Natural killer cell (primary cell): ENCODE data around the gene RFX5. TPM values are rescaled to one million over a fixed set of nuclear protein-coding genes. Genes with fewer than 3 reads are reported as not detected.

Experiments
- ATAC-seq, 3 donors: fragments of 150-1000 bp in 2 of 3; fragments of 200-7000 bp in 1 of 3; cut with Tn5 transposase; 1 replicate in 1 of 3; 2 replicates in 2 of 3; pipeline ENCODE4 v1.10.0; 2021; ENCODE audit warnings: mild to moderate bottlenecking in 2 of 3, moderate library complexity in 2 of 3
- DNase-seq, 2 donors: peaks; one replicate each; pipeline versions ENCODE4 v3.0.0 to v3.0.0-alpha.2; 2013 to 2021; ENCODE audit warnings: mixed read lengths in 1 of 2
- H3K27ac ChIP-seq: one replicate; pipeline ENCODE4 v1.5.1; 2013; ENCODE audit warnings: mild to moderate bottlenecking, low read length
- H3K27me3 ChIP-seq: one replicate; pipeline ENCODE4 v1.6.1; 2013; ENCODE audit warnings: low read length; ENCODE audit not compliant: control insufficient read depth, insufficient read depth
- H3K36me3 ChIP-seq: one replicate; pipeline ENCODE4 v1.6.1; 2013; ENCODE audit warnings: low read length; ENCODE audit not compliant: control insufficient read depth, insufficient read depth
- H3K4me1 ChIP-seq: one replicate; pipeline ENCODE4 v1.6.1; 2013; ENCODE audit warnings: low read length; ENCODE audit not compliant: control insufficient read depth, insufficient read depth
- H3K4me3 ChIP-seq: one replicate; pipeline ENCODE4 v1.5.1; 2013; ENCODE audit warnings: low read length
- H3K9me3 ChIP-seq: one replicate; pipeline ENCODE4 v1.6.1; 2013; ENCODE audit warnings: low read length; ENCODE audit not compliant: control insufficient read depth, insufficient read depth
- H3K27ac Mint-ChIP-seq, 2 donors: one replicate each; pipeline ENCODE4 v1.8.0; 2022; ENCODE audit warnings: mild to moderate bottlenecking in 2 of 2, mixed read lengths in 2 of 2, moderate library complexity in 1 of 2
- H3K27me3 Mint-ChIP-seq, 2 donors: one replicate each; pipeline ENCODE4 v1.8.0; 2022; ENCODE audit warnings: low read depth in 2 of 2, mixed read lengths in 2 of 2
- H3K36me3 Mint-ChIP-seq: one replicate; pipeline ENCODE4 v1.8.0; 2022; ENCODE audit warnings: mixed read lengths
- H3K4me1 Mint-ChIP-seq, 2 donors: one replicate each; pipeline ENCODE4 v1.8.0; 2022; ENCODE audit warnings: mixed read lengths in 2 of 2
- H3K4me3 Mint-ChIP-seq: one replicate; pipeline ENCODE4 v1.8.0; 2022; ENCODE audit warnings: mild to moderate bottlenecking, moderate library complexity, mixed read lengths
- H3K9me3 Mint-ChIP-seq, 2 donors: one replicate each; pipeline ENCODE4 v1.8.0; 2022; ENCODE audit warnings: mixed read lengths in 2 of 2
- CTCF ChIP-seq: fragments of 200-600 bp; IDR thresholded peaks from one replicate; pipeline ENCODE4 v1.8.0; 2022; ENCODE audit warnings: antibody characterized with exemption
- WGBS: methylation state at CpG from one replicate; pipeline ENCODE4 v1.1.7; 2013; ENCODE audit warnings: missing lambda C conversion rate; ENCODE audit not compliant: insufficient coverage; 5-methylcytosine and 5-hydroxymethylcytosine counted together
- intact Hi-C: fragments of 100-400 bp; cut with micrococcal nuclease; formaldehyde crosslinking; loops from one replicate; pipeline ENCODE4 v1.14.2; 2022
- total RNA-seq, 4 donors: library from RNA; stranded (reverse); fragments of 120-200 nt in 1 of 4; gene quantifications; one replicate each; pipeline versions ENCODE4 v1.2.3 to v1.2.4, GENCODE V29; 2013 to 2022

The RFX5 gene
- total RNA-seq, 3 donors from 2014 or later (not counting 1 experiment from before 2014, with no cell fraction given) = 72.6 to 111 (median 110) TPM

- H3K27ac ChIP-seq = no peak within 1 kb of the TSS
- no peaks in the 10 kb centered on the region for H3K27me3 ChIP-seq
- peaks cover 9% of the 10 kb centered on the region for H3K4me1 ChIP-seq
- TF ChIP-seq CTCF = no peak
- Mint-ChIP-seq H3K27me3 (peaks cover 0 to 2% of the 10 kb centered on the region in 2 donors), H3K27ac (no peak within 1 kb of the TSS), H3K36me3 (no peaks in the 10 kb centered on the region), H3K4me1 (no peaks in the 10 kb centered on the region), H3K9me3 (no peaks in the 10 kb centered on the region), H3K4me3 (no peak within 1 kb of the TSS)
- intact Hi-C loops = no loop called here
- no peak for DNase-seq
- WGBS = 95% methylated on average over 11 of the region's 11 CpGs
- no peak within 1 kb of the TSS for H3K4me3 ChIP-seq
- no peak for ATAC-seq
- H3K36me3 ChIP-seq = no peaks in the 10 kb centered on the region
- H3K9me3 ChIP-seq = no peaks in the 10 kb centered on the region
Observed at GRCh38 chr1:151372058-151372934, 25.2 kb upstream of the RFX5 start, which contains the start of gene SELENBP1. TSS of gene SELENBP1 (minus strand) at chr1:151372705. CDS start at chr1:151372641, 64 bp downstream.

- intact Hi-C loops = no loop called here
- no peaks in the 10 kb centered on the region for H3K36me3 Mint-ChIP-seq
- no peak overlapping the region for H3K4me3 Mint-ChIP-seq
- H3K4me1 Mint-ChIP-seq = no peaks in the 10 kb centered on the region
- H3K27me3 Mint-ChIP-seq = peaks cover 0 to 2% of the 10 kb centered on the region in 2 donors
- Histone ChIP-seq H3K9me3 (no peaks in the 10 kb centered on the region), H3K27ac (no peak overlapping the region), H3K27me3 (no peaks in the 10 kb centered on the region), H3K4me3 (no peak overlapping the region), H3K36me3 (no peaks in the 10 kb centered on the region), H3K4me1 (peaks cover 9% of the 10 kb centered on the region)
- no peak for TF ChIP-seq CTCF
- no peak for ATAC-seq
- 75% methylated on average over 8 of the region's 9 CpGs for WGBS
- no peak overlapping the region for H3K27ac Mint-ChIP-seq
- H3K9me3 Mint-ChIP-seq = no peaks in the 10 kb centered on the region
- no peak for DNase-seq
Observed at GRCh38 chr1:151371370-151372057, 24.5 kb upstream of the RFX5 start.

- Histone ChIP-seq H3K9me3 (no peaks in the 10 kb centered on the region), H3K4me1 (peaks cover 9% of the 10 kb centered on the region), H3K27ac (no peak overlapping the region), H3K36me3 (no peaks in the 10 kb centered on the region), H3K27me3 (no peaks in the 10 kb centered on the region), H3K4me3 (no peak overlapping the region)
- no peaks in the 10 kb centered on the region for H3K9me3 Mint-ChIP-seq
- H3K36me3 Mint-ChIP-seq = no peaks in the 10 kb centered on the region
- no peak overlapping the region for H3K27ac Mint-ChIP-seq
- ATAC-seq (no peak), DNase-seq (no peak)
- H3K4me3 Mint-ChIP-seq = no peak overlapping the region
- intact Hi-C loops = no loop called here
- WGBS = 71% methylated on average over 6 of the region's 6 CpGs
- H3K4me1 Mint-ChIP-seq = no peaks in the 10 kb centered on the region
- H3K27me3 Mint-ChIP-seq = no peaks in the 10 kb centered on the region
- TF ChIP-seq CTCF = no peak
Observed at GRCh38 chr1:151370211-151370911, 23.3 kb upstream of the RFX5 start.
